Stimulated activated CD8-positive, alpha-beta memory T cell treated with anti-CD3 and anti-CD28 coated beads, Interleukin-12 subunit alpha, Interleukin-12 subunit beta, amount 100 ng/mL, for 24 hours (primary cell): ENCODE data around the gene ADGB.

Experiments
- DNase-seq: peaks from one replicate; pipeline ENCODE4 v3.0.0-alpha.2; 2020; ENCODE audit errors: extremely low read depth

ADGB gene

DNA sequence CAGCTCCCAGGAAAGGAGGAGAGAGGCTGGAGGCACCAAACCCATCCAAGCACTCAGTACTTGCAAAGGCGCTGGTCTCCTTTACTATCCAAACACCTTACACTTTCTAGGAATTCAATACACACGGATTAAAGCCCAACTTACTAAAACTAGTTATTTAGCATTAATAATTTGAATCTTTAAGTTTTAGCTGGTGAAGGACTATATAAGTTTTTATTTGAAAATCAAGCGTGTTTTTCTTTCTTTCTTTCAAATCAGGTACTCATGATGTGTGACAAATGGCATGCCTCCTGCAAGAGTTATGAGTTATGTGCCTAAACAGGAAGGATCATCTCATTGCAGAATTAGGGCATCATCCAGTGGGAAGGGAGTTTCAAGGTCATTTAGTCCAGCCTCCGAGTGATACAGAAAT, 263.7 kb downstream of the ADGB start:
- DNase-seq, result no peak

DNA sequence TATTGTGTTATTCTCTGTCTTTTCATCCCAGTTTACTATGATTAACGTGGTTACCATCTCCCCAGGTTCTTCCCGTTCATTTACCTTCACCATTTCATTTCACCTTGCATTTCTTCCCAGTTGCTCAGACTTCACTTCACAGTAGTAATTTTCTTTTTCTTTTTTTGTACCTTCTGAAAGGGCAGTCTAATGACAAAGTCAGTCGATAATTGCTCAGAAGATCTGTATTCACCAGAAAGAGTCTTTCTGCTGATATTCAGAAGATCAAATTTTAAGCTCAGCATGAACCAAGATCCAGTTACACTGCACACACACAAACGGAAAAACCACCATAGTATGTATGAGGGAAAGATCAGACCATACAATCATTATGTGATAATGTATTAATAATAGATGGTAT, 265.5 kb downstream of the ADGB start:
- DNase-seq, result no peak

DNA sequence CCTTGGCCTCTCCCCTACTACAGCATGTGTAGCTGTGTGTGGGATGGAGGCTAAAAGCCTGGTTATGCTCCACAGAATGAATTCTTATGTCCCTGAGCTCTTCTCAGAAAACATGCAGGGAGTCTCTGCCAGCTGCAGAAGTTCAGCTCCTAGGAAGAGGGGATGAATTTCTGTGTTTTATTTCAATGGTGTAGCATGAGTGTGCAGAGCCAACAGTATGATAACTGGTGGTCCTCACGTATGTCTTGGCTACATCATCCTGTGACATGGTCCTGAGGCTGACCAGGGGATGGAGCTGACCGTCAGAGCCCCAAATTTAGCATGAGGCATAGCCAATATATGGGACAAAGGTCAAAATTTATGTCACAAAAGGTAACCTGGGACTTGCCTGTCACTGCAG, 266.1 kb downstream of the ADGB start:
- no peak for DNase-seq
